HCT116 (cell line): ENCODE results near the gene TSPYL2. TPM values are rescaled to one million over a fixed set of nuclear protein-coding genes. Genes with fewer than 3 reads are reported as not detected.

Experiments
- ATAC-seq: fragments of 200-7000 bp; cut with Tn5 transposase; 2 replicates; pipeline ENCODE4 v1.9.1; 2020; ENCODE audit warnings: mild to moderate bottlenecking, moderate library complexity
- BruUV-seq: library from RNA; stranded (reverse); fragments of 400-500 nt; replicated peaks from 2 replicates; lab custom pipeline; 2021; lab: Mats Ljungman, UMichigan
- CTCF ChIA-PET: fragments of 300-600 bp; sonication (Branson Sonifier 250); formaldehyde crosslinking; loops from one replicate; lab custom pipeline; 2021; ENCODE audit warnings: antibody characterized with exemption; lab: Charles Lee
- POLR2A ChIA-PET: fragments of 300-600, 350-600 bp; sonication (Branson Sonifier 250); formaldehyde crosslinking; loops from one replicate; lab custom pipeline; 2021; ENCODE audit warnings: antibody characterized with exemption; lab: Charles Lee
- RAD21 ChIA-PET, 2 experiments: fragments of 300-600 bp; sonication (Branson Sonifier 250); formaldehyde crosslinking; loops; one replicate each; lab custom pipeline; 2023; ENCODE audit warnings: low total read pairs in 2 of 2; ENCODE audit not compliant: uncharacterized antibody in 2 of 2, unreplicated experiment in 2 of 2, low non-redundant PET in 1 of 2; lab: Charles Lee
- DNase-seq: peaks from one replicate; pipeline ENCODE4 v3.0.0-alpha.2; 2010; ENCODE audit warnings: low read depth, low spot score
- H2AFZ ChIP-seq: fragments of 200-600 bp; shearing (Covaris generic), sonication (generic); 2 replicates; pipeline ENCODE4 v1.6.1; 2017; ENCODE audit warnings: low read depth, mixed run types, mixed read lengths, antibody characterized with exemption, low read length; ENCODE audit not compliant: poor library complexity, severe bottlenecking
- H3K27ac ChIP-seq: 2 replicates; pipeline ENCODE4 v1.5.1; 2012; ENCODE audit warnings: low read depth, low read length
- H3K27me3 ChIP-seq: fragments of 200-600 bp; sonication (generic); 2 replicates; pipeline ENCODE4 v1.6.1; 2016; ENCODE audit warnings: mixed run types, low read length, mixed read lengths; ENCODE audit not compliant: insufficient read depth
- H3K36me3 ChIP-seq, 2 experiments: fragments of 200-500 bp in 1 of 2; fragments of 200-600 bp in 1 of 2; sonication (Bioruptor generic) in 1 of 2; sonication (generic) in 1 of 2; 2 replicates each; pipeline versions ENCODE4 v1.5.1 to v1.6.1; 2014 to 2016; ENCODE audit warnings: low read length in 2 of 2, inconsistent platforms in 1 of 2, mixed read lengths in 1 of 2, mixed run types in 1 of 2; ENCODE audit not compliant: insufficient read depth in 2 of 2, control insufficient read depth in 1 of 2
- H3K4me1 ChIP-seq, 2 experiments: fragments of 200-600 bp in 1 of 2; sonication (generic) in 1 of 2; 2 replicates each; pipeline versions ENCODE4 v1.5.1 to v1.6.1; 2012 to 2017; ENCODE audit warnings: low read length in 2 of 2, inconsistent platforms in 1 of 2, mild to moderate bottlenecking in 1 of 2, mixed read lengths in 1 of 2, mixed run types in 1 of 2, moderate library complexity in 1 of 2; ENCODE audit not compliant: insufficient read depth in 2 of 2, control insufficient read depth in 1 of 2
- H3K4me2 ChIP-seq: fragments of 200-600 bp; sonication (generic); 2 replicates; pipeline ENCODE4 v1.6.1; 2017; ENCODE audit warnings: mixed run types, low read length, mixed read lengths
- H3K4me3 ChIP-seq, 2 experiments: fragments of 200-600 bp in 1 of 2; sonication (generic) in 1 of 2; replicated peaks in 1 of 2; 2 replicates each; pipeline ENCODE4 v1.5.1; 2011 to 2016; ENCODE audit warnings: low read length in 2 of 2, control low read depth in 1 of 2, low read depth in 1 of 2, mild to moderate bottlenecking in 1 of 2, mixed read lengths in 1 of 2, mixed run types in 1 of 2
- H3K79me2 ChIP-seq: fragments of 200-600 bp; sonication (generic); 2 replicates; pipeline ENCODE4 v1.6.1; 2017; ENCODE audit warnings: mild to moderate bottlenecking, mixed run types, low read length, moderate library complexity, mixed read lengths; ENCODE audit not compliant: insufficient read depth
- H3K9ac ChIP-seq: fragments of 200-600 bp; sonication (generic); 2 replicates; pipeline ENCODE4 v1.6.1; 2016; ENCODE audit warnings: low read length, mixed read lengths
- H3K9me2 ChIP-seq: fragments of 200-600 bp; sonication (generic), shearing (Covaris generic); 2 replicates; pipeline ENCODE4 v1.6.1; 2017; ENCODE audit warnings: mixed run types, mild to moderate bottlenecking, moderate library complexity; ENCODE audit not compliant: insufficient read depth
- H3K9me3 ChIP-seq, 2 experiments: fragments of 200-500 bp in 1 of 2; fragments of 200-600 bp in 1 of 2; sonication (Bioruptor generic) in 1 of 2; sonication (generic) in 1 of 2; 2 replicates each; pipeline ENCODE4 v1.6.1; 2014 to 2017; ENCODE audit warnings: low read length in 2 of 2, mixed read lengths in 2 of 2, inconsistent platforms in 1 of 2, low read depth in 1 of 2, mild to moderate bottlenecking in 1 of 2, mixed run types in 1 of 2, moderate library complexity in 1 of 2; ENCODE audit not compliant: control insufficient read depth in 1 of 2, insufficient read depth in 1 of 2
- H4K20me1 ChIP-seq: fragments of 200-600 bp; sonication (generic), shearing (Covaris generic); 2 replicates; pipeline ENCODE4 v1.6.1; 2017; ENCODE audit warnings: mixed run types, mild to moderate bottlenecking, moderate library complexity; ENCODE audit not compliant: insufficient read depth
- ATF3 ChIP-seq: IDR thresholded peaks from 2 replicates; pipeline ENCODE4 v1.6.1; 2012
- CBX3 ChIP-seq: IDR thresholded peaks from 2 replicates; pipeline ENCODE4 v1.6.1; 2012; ENCODE audit warnings: low read depth
- CEBPB ChIP-seq: IDR thresholded peaks from 2 replicates; pipeline ENCODE4 v1.6.1; 2012; ENCODE audit warnings: low read depth
- CTCF ChIP-seq, 3 experiments: fragments of 200-600 bp in 1 of 3; sonication (generic) in 1 of 3; IDR thresholded peaks in 2 of 3; conservative IDR thresholded peaks in 1 of 3; 2 replicates each; pipeline ENCODE4 v1.5.1; 2012 to 2017; ENCODE audit warnings: low read depth in 2 of 3, low read length in 2 of 3, antibody characterized with exemption in 1 of 3, borderline replicate concordance in 1 of 3, control low read depth in 1 of 3, mild to moderate bottlenecking in 1 of 3, mixed read lengths in 1 of 3, mixed run types in 1 of 3, moderate library complexity in 1 of 3; ENCODE audit not compliant: insufficient read depth in 1 of 3
- EGR1 ChIP-seq: IDR thresholded peaks from 2 replicates; pipeline ENCODE4 v1.6.1; 2012; ENCODE audit warnings: low read depth
- ELF1 ChIP-seq: IDR thresholded peaks from 2 replicates; pipeline ENCODE4 v1.6.1; 2012; ENCODE audit warnings: low read depth, borderline replicate concordance
- FOSL1 ChIP-seq: IDR thresholded peaks from 2 replicates; pipeline ENCODE4 v1.6.1; 2012; ENCODE audit warnings: low read depth
- JUND ChIP-seq: IDR thresholded peaks from 2 replicates; pipeline ENCODE4 v1.6.1; 2012
- MAX ChIP-seq: IDR thresholded peaks from 2 replicates; pipeline ENCODE4 v1.6.1; 2012
- POLR2A ChIP-seq: IDR thresholded peaks from 2 replicates; pipeline ENCODE4 v1.7.0; 2011; ENCODE audit warnings: borderline replicate concordance; ENCODE audit not compliant: insufficient read depth, insufficient read length; ENCODE audit errors: extremely low read depth
- POLR2AphosphoS5 ChIP-seq: IDR thresholded peaks from 2 replicates; pipeline ENCODE4 v1.6.1; 2011; ENCODE audit warnings: mild to moderate bottlenecking, low read depth, low read length, moderate library complexity
- REST ChIP-seq: IDR thresholded peaks from 2 replicates; pipeline ENCODE4 v1.6.1; 2012; ENCODE audit warnings: low read depth
- SIN3A ChIP-seq: IDR thresholded peaks from 2 replicates; pipeline ENCODE4 v1.6.1; 2012; ENCODE audit warnings: low read depth
- SRF ChIP-seq: IDR thresholded peaks from 2 replicates; pipeline ENCODE4 v1.6.1; 2012; ENCODE audit warnings: low read depth
- YY1 ChIP-seq: IDR thresholded peaks from 2 replicates; pipeline ENCODE4 v1.6.1; 2011; ENCODE audit warnings: low read length, low read depth, moderate library complexity, mild to moderate bottlenecking; ENCODE audit not compliant: insufficient replicate concordance; ENCODE audit errors: extremely low read depth
- ZBTB33 ChIP-seq: IDR thresholded peaks from 2 replicates; pipeline ENCODE4 v1.6.1; 2011; ENCODE audit warnings: mild to moderate bottlenecking, low read length, moderate library complexity; ENCODE audit not compliant: insufficient replicate concordance; ENCODE audit errors: extremely low read depth
- ZFX ChIP-seq: fragments of 450-650 bp; IDR thresholded peaks from 2 replicates; pipeline ENCODE4 v1.6.1; 2017
- ZNF274 ChIP-seq: fragments of 200-500 bp; sonication (Bioruptor generic); IDR thresholded peaks from 2 replicates; pipeline ENCODE4 v1.6.1; 2014; ENCODE audit warnings: mild to moderate bottlenecking, low read depth, low read length, inconsistent platforms
- intact Hi-C: fragments of 100-400 bp; cut with micrococcal nuclease; formaldehyde crosslinking; loops from 2 replicates; pipeline ENCODE4 v1.10.0; 2022
- total RNA-seq: library from RNA; stranded (reverse); gene quantifications from one replicate; pipeline ENCODE4 v1.2.1, GENCODE V29; 2021; ENCODE audit not compliant: unreplicated experiment

Gene TSPYL2
- total RNA-seq, 1 experiment from 2014 or later, result 19.2 TPM

- Histone ChIP-seq H3K4me2 (no peak overlapping the region), H3K9me2 (no peaks in the 10 kb centered on the region), H3K9me3 (no peaks in the 10 kb centered on the region), H3K79me2 (no peaks in the 10 kb centered on the region), H3K27ac (no peak overlapping the region), H3K4me3 (no peak overlapping the region), H4K20me1 (no peaks in the 10 kb centered on the region), H3K36me3 (no peaks in the 10 kb centered on the region), H3K27me3 (no peaks in the 10 kb centered on the region), H3K9ac (no peak overlapping the region), H3K4me1 (peaks cover 6 to 8% of the 10 kb centered on the region in 2 experiments; a peak in 3 of 4 replicates), H2AFZ (no peak overlapping the region)
- ChIA-PET RAD21 (no interaction called here), CTCF (no interaction called here), POLR2A (no interaction called here)
- no peak for ATAC-seq
- intact Hi-C loops, result no loop called here
- no peak for DNase-seq
- TF ChIP-seq JUND (no peak), SIN3A (no peak), FOSL1 (no peak), YY1 (no peak), ZFX (no peak), POLR2AphosphoS5 (no peak), CBX3 (no peak), MAX (no peak), CEBPB (no peak), ZNF274 (no peak), SRF (no peak), POLR2A (no peak), CTCF (IDR thresholded peaks at IDR 0.05 in 2 of 3, conservative IDR thresholded peaks at IDR 0.05 in 1 of 3; ENCODE audit: borderline replicate concordance in 1 of 3, insufficient read depth in 1 of 3, low read depth in 2 of 3, low read length in 2 of 3) (no peak), ELF1 (no peak), ZBTB33 (no peak), REST (no peak), ATF3 (no peak), EGR1 (no peak)
- BruUV-seq, result no TSS peak
Observed at GRCh38 chrX:53044995-53045394, 37.2 kb upstream of the TSPYL2 start.
